Activated naive CD4-positive, alpha-beta T cell treated with anti-CD3 and anti-CD28 coated beads, Interleukin-2, amount 50 U/mL, for 16 hours (primary cell): Measurements from ENCODE around the gene SSR1.

Experiments
- DNase-seq: peaks from one replicate; pipeline ENCODE4 v3.0.0-alpha.2; 2020

Gene SSR1

DNA sequence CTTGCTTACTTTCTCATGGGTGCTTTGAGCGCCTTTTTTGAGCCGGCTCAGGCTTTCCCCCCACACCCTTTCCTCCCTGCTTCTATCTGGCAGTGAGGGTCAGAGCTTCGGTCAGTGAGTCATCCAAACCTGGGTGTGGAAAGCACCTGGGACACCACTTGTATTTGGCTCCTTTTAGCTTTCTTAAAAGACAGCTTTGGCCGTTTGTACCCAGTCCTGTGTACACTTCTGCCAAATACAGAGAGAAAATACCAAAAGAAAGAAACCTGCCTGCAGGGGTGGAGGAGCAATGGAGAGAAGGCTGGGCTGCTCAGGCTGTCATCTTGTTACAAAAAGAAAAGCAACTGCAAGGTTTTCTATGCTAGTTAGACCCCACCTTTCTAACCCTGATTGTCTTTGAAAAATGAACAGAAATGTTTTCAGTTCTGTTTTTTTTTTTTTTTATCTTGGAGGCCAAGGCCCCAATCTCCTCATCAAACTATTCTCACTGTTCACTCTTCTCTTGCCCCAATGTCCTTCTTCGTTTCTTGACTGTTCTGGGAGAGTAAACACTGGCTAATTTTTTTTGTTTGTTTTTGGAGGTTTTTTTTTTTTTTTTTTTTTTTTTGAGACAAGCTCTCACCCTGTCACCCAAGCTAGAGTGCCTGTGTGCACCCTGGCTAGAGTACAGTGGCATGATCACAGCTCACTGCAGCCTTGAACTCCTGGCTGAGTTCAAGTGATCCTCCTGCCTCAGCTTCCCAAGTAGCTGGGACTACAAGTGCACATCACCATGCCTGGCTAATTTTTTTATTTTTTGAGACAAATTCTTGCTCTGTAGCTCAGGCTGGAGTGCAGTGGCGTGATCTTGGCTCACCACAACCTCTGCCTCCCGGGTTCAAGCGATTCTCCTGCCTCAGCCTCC lies 76.4 kb downstream of the SSR1 start:
- DNase-seq, result no peak

DNA sequence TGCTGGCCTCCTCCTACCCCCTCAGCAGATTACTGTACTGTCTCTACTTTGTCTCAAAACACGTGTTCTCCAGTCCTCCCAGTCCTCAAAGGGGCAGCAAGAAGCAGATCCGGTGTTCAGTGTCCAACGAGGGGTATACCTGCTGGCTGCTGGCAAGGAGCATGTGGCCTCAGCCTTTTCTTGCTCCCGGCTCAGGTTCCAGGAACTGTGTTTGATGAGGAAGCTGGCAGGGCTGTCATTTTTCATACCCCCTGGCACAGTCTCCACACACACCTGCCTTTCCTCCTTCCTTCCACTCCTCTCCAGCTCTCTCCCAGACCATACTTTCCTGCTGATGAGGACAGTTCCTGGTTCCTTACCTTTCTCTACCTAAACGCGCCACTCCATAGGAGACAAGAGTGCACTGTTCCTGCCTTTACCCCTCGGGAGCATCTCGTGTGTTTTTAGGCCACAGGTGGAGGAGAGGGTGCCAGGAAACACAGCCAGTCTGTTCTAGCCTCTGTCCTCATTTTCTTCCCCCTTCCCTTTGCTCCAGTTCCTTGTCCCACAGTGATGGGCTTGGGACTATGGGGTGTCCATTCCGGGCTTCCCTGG lies 77.2 kb downstream of the SSR1 start:
- DNase-seq, result no peak

DNA sequence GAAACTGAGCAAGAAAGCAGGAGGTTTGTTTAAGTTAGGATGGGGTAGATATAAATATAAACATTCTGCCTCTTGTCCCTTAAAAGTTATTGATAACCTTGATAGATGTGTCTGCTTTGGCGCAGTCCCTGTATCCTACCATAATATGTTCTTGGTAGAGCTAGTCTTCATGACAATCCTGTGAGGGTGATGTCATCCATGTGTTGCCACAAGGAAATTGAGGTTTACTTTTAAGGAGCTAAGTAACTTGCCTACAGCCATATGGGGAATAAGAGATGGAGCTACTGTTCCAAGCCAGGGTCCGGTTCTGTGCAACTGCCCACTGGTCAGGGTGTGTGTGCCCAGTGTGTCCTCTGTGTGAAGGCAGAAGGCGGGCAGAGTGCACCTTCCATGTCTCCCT lies 78.5 kb downstream of the SSR1 start:
- DNase-seq, result no peak

DNA sequence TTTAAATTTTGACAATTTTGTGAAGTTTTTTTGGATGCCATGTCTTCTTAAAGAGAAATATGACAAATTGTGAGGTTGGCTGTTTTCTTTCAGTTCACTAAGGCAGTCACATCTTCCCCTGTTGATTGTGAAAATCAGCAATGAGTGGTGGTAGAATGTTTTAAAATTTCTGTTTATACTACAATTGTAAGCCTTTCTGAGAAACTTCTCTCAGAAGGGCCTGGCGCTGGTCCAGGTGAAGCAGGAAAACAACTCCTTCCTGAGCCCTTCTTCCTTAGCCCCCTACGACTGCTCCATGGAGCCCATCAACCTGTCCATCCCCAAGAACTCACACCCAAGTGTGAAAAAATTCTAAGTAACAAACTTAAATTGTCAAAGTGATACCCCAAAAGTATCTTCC lies 80.6 kb downstream of the SSR1 start:
- no peak for DNase-seq

DNA sequence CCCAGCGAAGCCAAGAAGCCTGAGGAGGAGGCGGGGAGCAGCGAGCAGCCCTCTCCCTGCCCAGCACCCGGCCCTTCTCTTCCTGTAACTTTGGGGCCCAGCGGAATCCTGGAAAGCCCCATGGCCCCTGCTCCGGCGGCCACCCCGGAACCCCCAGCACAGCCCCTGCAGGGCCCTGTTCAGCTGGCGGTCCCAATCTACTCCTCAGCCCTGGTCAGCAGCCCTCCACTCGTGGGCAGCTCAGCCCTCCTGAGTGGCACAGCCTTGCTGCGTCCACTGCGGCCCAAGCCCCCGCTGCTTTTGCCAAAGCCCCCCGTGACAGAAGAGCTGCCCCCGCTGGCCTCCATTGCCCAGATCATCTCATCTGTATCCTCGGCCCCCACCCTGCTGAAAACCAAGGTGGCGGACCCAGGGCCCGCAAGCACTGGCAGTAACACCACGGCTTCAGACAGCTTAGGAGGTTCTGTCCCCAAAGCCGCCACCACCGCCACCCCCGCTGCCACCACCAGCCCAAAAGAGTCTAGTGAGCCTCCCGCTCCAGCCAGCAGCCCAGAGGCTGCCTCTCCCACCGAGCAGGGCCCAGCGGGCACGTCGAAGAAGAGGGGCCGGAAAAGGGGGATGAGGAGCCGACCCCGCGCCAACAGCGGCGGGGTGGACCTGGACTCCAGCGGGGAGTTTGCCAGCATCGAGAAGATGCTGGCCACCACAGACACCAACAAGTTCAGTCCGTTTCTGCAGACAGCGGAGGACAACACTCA lies 81.9 kb downstream of the SSR1 start:
- no peak for DNase-seq

DNA sequence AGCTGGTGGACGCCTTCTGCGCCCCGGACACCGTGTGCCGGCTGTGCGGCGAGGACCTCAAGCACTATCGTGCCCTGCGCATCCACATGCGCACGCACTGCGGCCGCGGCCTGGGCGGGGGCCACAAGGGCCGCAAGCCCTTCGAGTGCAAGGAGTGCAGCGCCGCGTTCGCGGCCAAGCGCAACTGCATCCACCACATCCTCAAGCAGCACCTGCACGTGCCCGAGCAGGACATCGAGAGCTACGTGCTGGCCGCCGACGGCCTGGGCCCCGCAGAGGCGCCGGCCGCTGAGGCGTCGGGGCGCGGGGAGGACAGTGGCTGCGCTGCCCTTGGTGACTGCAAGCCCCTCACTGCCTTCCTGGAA lies 82.7 kb downstream of the SSR1 start:
- DNase-seq, result no peak

DNA sequence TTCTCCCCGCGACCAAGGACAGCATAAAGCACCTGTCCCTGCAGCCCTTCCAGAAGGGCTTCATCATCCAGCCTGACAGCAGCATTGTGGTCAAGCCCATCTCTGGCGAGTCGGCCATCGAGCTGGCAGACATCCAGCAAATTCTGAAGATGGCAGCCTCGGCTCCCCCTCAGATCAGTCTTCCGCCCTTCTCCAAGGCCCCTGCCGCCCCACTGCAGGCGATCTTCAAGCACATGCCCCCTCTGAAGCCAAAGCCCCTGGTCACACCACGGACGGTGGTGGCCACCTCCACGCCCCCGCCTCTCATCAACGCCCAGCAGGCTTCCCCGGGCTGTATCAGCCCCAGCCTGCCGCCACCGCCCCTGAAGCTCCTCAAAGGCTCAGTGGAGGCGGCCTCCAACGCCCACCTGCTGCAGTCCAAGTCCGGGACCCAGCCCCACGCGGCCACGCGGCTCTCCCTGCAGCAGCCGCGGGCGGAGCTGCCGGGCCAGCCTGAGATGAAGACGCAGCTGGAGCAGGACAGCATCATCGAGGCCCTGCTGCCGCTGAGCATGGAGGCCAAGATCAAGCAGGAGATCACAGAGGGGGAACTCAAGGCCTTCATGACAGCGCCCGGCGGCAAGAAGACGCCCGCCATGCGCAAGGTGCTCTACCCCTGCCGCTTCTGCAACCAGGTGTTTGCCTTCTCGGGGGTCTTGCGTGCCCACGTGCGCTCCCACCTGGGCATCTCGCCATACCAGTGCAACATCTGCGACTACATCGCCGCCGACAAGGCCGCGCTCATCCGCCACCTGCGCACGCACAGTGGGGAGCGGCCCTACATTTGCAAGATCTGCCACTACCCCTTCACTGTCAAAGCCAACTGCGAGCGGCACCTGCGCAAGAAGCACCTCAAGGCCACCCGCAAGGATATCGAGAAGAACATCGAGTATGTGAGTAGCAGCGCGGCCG lies 83.3 kb downstream of the SSR1 start:
- no peak for DNase-seq

DNA sequence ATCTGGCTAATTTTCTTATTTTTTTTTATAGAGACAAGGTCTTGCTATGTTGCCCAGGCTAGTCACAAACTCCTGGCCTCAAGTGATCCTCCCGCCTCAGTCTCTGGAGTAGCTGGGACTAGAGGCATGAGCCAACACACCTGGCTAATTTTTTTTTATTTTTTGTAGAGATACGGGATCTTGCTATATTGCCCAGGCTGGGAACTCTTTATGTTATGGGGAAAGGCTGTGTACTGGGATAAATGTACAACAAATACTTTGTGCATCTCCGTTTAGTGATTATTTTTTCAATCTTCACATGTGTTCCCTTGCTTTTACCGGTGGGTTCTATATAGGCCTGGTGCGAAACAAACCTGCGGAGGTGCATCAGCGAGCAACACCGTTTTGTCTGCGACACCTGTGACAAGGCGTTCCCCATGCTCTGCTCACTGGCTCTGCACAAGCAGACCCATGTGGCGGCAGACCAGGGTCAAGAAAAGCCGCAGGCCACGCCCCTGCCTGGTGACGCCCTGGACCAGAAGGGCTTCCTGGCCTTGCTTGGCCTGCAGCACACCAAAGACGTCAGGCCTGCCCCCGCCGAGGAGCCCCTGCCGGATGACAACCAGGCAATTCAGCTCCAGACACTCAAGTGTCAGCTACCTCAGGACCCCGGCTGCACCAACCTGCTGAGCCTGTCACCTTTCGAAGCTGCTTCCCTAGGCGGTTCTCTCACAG lies 84.2 kb downstream of the SSR1 start:
- DNase-seq, result no peak

DNA sequence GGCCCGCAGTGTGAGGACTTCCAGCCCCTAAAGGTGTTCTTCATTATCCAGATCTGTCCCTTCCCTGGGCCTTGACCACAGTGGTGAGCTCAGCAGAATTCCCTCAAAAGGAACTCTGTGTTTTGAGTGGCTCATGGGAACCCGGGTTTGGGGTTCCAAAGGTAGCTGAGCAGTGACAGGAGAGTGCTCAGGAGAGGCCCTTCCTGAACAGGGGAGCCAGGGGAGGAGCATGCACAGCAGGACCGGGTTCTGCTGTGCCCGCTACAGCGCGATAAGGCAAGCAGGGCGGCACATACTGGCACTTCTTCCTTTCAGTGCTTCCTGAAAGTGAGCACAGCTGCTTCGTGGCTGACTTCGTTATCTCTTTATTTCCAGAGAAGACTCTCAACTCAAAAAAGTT lies 88.3 kb downstream of the SSR1 start:
- no peak for DNase-seq

DNA sequence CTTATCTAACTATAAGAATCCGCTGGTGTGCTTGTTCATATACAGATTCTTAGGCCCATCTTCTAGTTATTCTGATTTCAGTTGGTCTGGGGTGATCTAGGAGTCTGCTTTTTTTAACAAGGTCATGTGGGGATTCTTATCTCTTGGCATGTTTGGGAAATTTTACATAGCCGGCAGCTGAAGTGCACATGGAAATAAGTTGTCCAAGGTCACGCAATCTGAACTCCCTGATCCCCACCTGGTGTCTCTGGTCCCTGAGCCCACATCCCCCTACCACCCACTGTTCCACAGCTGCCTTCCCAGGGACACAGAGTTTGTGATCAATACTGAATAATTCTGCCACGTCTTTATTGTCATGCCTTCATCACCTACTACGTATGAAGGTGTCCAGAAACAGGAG lies 90.8 kb downstream of the SSR1 start:
- no peak for DNase-seq

DNA sequence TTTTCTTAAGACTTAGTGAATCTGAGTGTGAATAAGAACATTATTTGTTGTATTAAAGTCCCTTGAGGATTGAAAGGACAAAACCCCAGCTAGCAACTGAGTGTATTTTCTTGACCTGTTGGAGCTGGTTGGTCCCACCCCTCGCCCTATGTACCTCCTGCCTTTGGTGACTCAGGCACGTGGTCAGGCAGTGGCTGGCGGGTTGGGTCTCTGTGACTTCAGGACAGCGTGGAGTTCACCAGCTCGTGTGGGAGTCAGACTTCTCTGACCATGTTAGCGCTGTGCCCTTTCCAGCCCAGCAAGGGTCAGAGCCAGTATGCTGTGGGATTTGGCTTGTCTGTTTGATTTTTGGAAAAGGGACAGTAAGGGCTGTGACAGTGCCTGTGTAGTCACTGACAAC lies 93.7 kb downstream of the SSR1 start:
- no peak for DNase-seq

DNA sequence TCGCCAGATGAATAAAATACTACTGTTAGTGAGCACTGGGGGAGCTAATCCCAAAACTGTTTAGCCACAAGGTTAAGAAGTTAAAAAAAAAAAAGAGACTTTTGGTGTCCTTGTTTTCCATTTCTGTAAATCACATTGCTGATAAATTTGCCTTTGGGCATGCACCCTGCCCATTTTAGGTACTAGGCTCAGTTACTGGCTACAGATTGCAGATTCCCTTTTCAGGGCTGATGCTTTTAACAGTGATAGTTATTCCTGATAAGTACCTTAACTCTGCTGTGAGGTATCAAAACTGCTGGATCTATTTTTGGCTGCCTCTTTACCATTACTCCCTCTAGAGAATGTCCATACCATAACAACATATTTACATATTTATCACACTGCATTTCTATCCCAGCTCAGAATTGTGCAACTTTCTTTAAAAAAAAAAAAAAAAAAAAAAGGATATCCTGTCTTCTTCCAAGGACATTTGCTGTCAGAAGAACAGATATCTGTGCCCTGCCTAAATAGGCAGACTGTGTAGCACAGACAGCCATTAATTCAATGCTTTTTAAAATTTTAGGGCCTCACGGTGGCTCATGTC lies 94.5 kb downstream of the SSR1 start:
- DNase-seq, result no peak
